Type B pancreatic cell (in vitro differentiated cells): ENCODE data around the gene SFT2D1. TPM values are rescaled to one million over a fixed set of nuclear protein-coding genes. Genes with fewer than 3 reads are reported as not detected.
A peak's percentile ranks its signal among the peaks of the same experiment; 100 is the strongest.

Source experiments
- DNase-seq: peaks from one replicate; pipeline ENCODE4 v3.0.0; 2021; ENCODE audit warnings: mixed read lengths; ENCODE audit not compliant: unreplicated experiment; ENCODE audit errors: extremely low spot score
- H3K27ac Mint-ChIP-seq: 2 replicates; pipeline ENCODE4 v1.8.0; 2021; ENCODE audit warnings: mild to moderate bottlenecking, mixed read lengths
- H3K27me3 Mint-ChIP-seq: 2 replicates; pipeline ENCODE4 v1.8.0; 2021; ENCODE audit warnings: mixed read lengths
- H3K36me3 Mint-ChIP-seq: 2 replicates; pipeline ENCODE4 v1.8.0; 2021; ENCODE audit warnings: mixed read lengths
- H3K4me1 Mint-ChIP-seq: one replicate; pipeline ENCODE4 v1.8.0; 2021; ENCODE audit warnings: mixed read lengths; ENCODE audit not compliant: unreplicated experiment
- H3K4me3 Mint-ChIP-seq: 2 replicates; pipeline ENCODE4 v1.8.0; 2021; ENCODE audit warnings: mild to moderate bottlenecking, mixed read lengths
- H3K9me3 Mint-ChIP-seq: 2 replicates; pipeline ENCODE4 v1.8.0; 2021; ENCODE audit warnings: mixed read lengths
- CTCF ChIP-seq: fragments of 200-600 bp; sonication (generic); conservative IDR thresholded peaks from 2 replicates; pipeline ENCODE4 v1.5.0; 2021; ENCODE audit warnings: antibody characterized with exemption, mild to moderate bottlenecking
- total RNA-seq: library from RNA; stranded (reverse); gene quantifications from 2 replicates; pipeline ENCODE4 v1.2.1, GENCODE V29; 2021; ENCODE audit warnings: low replicate concordance

Gene SFT2D1
- total RNA-seq, 1 donor from 2014 or later = 29.5 TPM

- DNase-seq = no peak
- no peak overlapping the region for H3K27ac Mint-ChIP-seq
- no peak for TF ChIP-seq CTCF
- H3K4me3 Mint-ChIP-seq = no peak overlapping the region
- H3K27me3 Mint-ChIP-seq = peaks cover 18% of the 10 kb centered on the region
- peaks cover 14% of the 10 kb centered on the region for H3K9me3 Mint-ChIP-seq
- no peaks in the 10 kb centered on the region for H3K4me1 Mint-ChIP-seq
- H3K36me3 Mint-ChIP-seq = no peaks in the 10 kb centered on the region
Observed at GRCh38 chr6:166353507-166353906, 11.2 kb upstream of the SFT2D1 start.

- Mint-ChIP-seq H3K27me3 (peaks cover 13% of the 10 kb centered on the region), H3K4me3 (no peak overlapping the region), H3K9me3 (peaks cover 20% of the 10 kb centered on the region), H3K4me1 (no peaks in the 10 kb centered on the region), H3K36me3 (no peaks in the 10 kb centered on the region), H3K27ac (no peak overlapping the region)
- DNase-seq = no peak
- TF ChIP-seq CTCF = no peak
Observed at GRCh38 chr6:166352923-166353322, 10.6 kb upstream of the SFT2D1 start.

- DNase-seq = no peak
- Mint-ChIP-seq H3K36me3 (no peaks in the 10 kb centered on the region), H3K4me1 (no peaks in the 10 kb centered on the region), H3K9me3 (peaks cover 20% of the 10 kb centered on the region), H3K27me3 (peaks cover 13% of the 10 kb centered on the region), H3K27ac (peak overlapping the region; percentile 18), H3K4me3 (peak overlapping the region; percentile 46)
- no peak for TF ChIP-seq CTCF
Observed at GRCh38 chr6:166351715-166352285, 9.5 kb upstream of the SFT2D1 start.

- Mint-ChIP-seq H3K9me3 (peaks cover 20% of the 10 kb centered on the region), H3K4me1 (peaks cover 3% of the 10 kb centered on the region), H3K27ac (peak overlapping the region; percentile 61), H3K36me3 (no peaks in the 10 kb centered on the region), H3K4me3 (no peak overlapping the region), H3K27me3 (peaks cover 2% of the 10 kb centered on the region)
- no peak for DNase-seq
- TF ChIP-seq CTCF = no peak
Observed at GRCh38 chr6:166348305-166348949, 6.1 kb upstream of the SFT2D1 start.

- Mint-ChIP-seq H3K27ac (no peak overlapping the region), H3K4me1 (peaks cover 6% of the 10 kb centered on the region), H3K9me3 (peaks cover 20% of the 10 kb centered on the region), H3K27me3 (no peaks in the 10 kb centered on the region), H3K4me3 (no peak overlapping the region), H3K36me3 (no peaks in the 10 kb centered on the region)
- TF ChIP-seq CTCF = no peak
- DNase-seq = no peak
Observed at GRCh38 chr6:166346965-166347364, 4.6 kb upstream of the SFT2D1 start.
